ENCODE measurements around the gene RAB34. TPM values are rescaled to one million over a fixed set of nuclear protein-coding genes. Genes with fewer than 3 reads are reported as not detected.
"Not testable (repeated sequence)": the region's sequence is repeated elsewhere in the genome, so short reads cannot be mapped to it uniquely, and the experiment has no call there.

The RAB34 gene
- total RNA-seq, 1 donor from 2014 or later = 147 TPM

GRCh38 chr17:28737316-28737715 lies 19.6 kb upstream of the RAB34 start:
- H3K27ac Mint-ChIP-seq = no peak overlapping the region
- no peaks in the 10 kb centered on the region for H3K9me3 Mint-ChIP-seq (ENCODE audit: low read depth)
- H3K4me3 Mint-ChIP-seq (ENCODE audit: low read depth) = no peak overlapping the region
- DNase-seq (ENCODE audit: low spot score, unreplicated experiment) = no peak
- H3K27me3 Mint-ChIP-seq = no peaks in the 10 kb centered on the region
- H3K4me1 Mint-ChIP-seq (ENCODE audit: low read depth) = no peaks in the 10 kb centered on the region
- H3K36me3 Mint-ChIP-seq (ENCODE audit: insufficient read depth) = peaks cover 6% of the 10 kb centered on the region
- TF ChIP-seq CTCF (IDR thresholded peaks at IDR 0.05; ENCODE audit: unreplicated experiment) = no peak

- not testable (repeated sequence) for H3K4me1 Mint-ChIP-seq (ENCODE audit: low read depth); H3K27me3 Mint-ChIP-seq; H3K9me3 Mint-ChIP-seq (ENCODE audit: low read depth)
Measured at GRCh38 chr17:28735913-28736769, 18.5 kb upstream of the RAB34 start.

GRCh38 chr17:28735242-28735722 lies 17.6 kb upstream of the RAB34 start:
- TF ChIP-seq CTCF (IDR thresholded peaks at IDR 0.05; ENCODE audit: unreplicated experiment) = no peak
- no peak for DNase-seq (ENCODE audit: low spot score, unreplicated experiment)
- H3K9me3 Mint-ChIP-seq (ENCODE audit: low read depth) = no peaks in the 10 kb centered on the region
- H3K36me3 Mint-ChIP-seq (ENCODE audit: insufficient read depth) = peaks cover 6% of the 10 kb centered on the region
- no peak overlapping the region for H3K27ac Mint-ChIP-seq
- H3K4me3 Mint-ChIP-seq (ENCODE audit: low read depth) = no peak overlapping the region
- no peaks in the 10 kb centered on the region for H3K4me1 Mint-ChIP-seq (ENCODE audit: low read depth)
- no peaks in the 10 kb centered on the region for H3K27me3 Mint-ChIP-seq

More at GRCh38 chr17:28735913-28736769, 18.5 kb upstream of the RAB34 start:
- DNase-seq (ENCODE audit: low spot score, unreplicated experiment); H3K27ac Mint-ChIP-seq; H3K36me3 Mint-ChIP-seq (ENCODE audit: insufficient read depth); H3K4me3 Mint-ChIP-seq (ENCODE audit: low read depth): not testable (repeated sequence)

- H3K27me3 Mint-ChIP-seq = no peaks in the 10 kb centered on the region
- no peak for TF ChIP-seq CTCF (IDR thresholded peaks at IDR 0.05; ENCODE audit: unreplicated experiment)
- no peak overlapping the region for H3K27ac Mint-ChIP-seq
- H3K9me3 Mint-ChIP-seq (ENCODE audit: low read depth) = no peaks in the 10 kb centered on the region
- no peaks in the 10 kb centered on the region for H3K4me1 Mint-ChIP-seq (ENCODE audit: low read depth)
- DNase-seq (ENCODE audit: low spot score, unreplicated experiment) = no peak
- peaks cover 5% of the 10 kb centered on the region for H3K36me3 Mint-ChIP-seq (ENCODE audit: insufficient read depth)
- H3K4me3 Mint-ChIP-seq (ENCODE audit: low read depth) = no peak overlapping the region
Measured at GRCh38 chr17:28734712-28735241, 17.1 kb upstream of the RAB34 start.

- Mint-ChIP-seq H3K4me3 (ENCODE audit: low read depth) (no peak overlapping the region), H3K4me1 (ENCODE audit: low read depth) (peaks cover 3% of the 10 kb centered on the region), H3K36me3 (ENCODE audit: insufficient read depth) (peaks cover 2% of the 10 kb centered on the region), H3K9me3 (ENCODE audit: low read depth) (no peaks in the 10 kb centered on the region), H3K27me3 (no peaks in the 10 kb centered on the region), H3K27ac (no peak overlapping the region)
- TF ChIP-seq CTCF (IDR thresholded peaks at IDR 0.05; ENCODE audit: unreplicated experiment) = no peak
- no peak for DNase-seq (ENCODE audit: low spot score, unreplicated experiment)
Measured at GRCh38 chr17:28733346-28733745, 15.7 kb upstream of the RAB34 start.
